IMR-90 (cell line): ENCODE measurements around the gene NUP210. TPM values are rescaled to one million over a fixed set of nuclear protein-coding genes. Genes with fewer than 3 reads are reported as not detected.

Experiments
- ATAC-seq: fragments of 200-7000 bp; cut with Tn5 transposase; 2 replicates; pipeline ENCODE4 v1.9.1; 2020; ENCODE audit warnings: low read depth, mild to moderate bottlenecking, moderate library complexity
- BruUV-seq: library from RNA; stranded (reverse); fragments of 400-500 nt; replicated peaks from 2 replicates; lab custom pipeline; 2021; lab: Mats Ljungman, UMichigan
- CTCF ChIA-PET: fragments of 300-600 bp; formaldehyde crosslinking; extraction: SDS; loops from one replicate; lab custom pipeline; 2021; ENCODE audit warnings: antibody characterized with exemption; lab: Yijun Ruan, JAX
- POLR2A ChIA-PET: fragments of 300-600 bp; sonication (Branson Sonifier 250); formaldehyde crosslinking; loops from one replicate; lab custom pipeline; 2022; ENCODE audit warnings: antibody characterized with exemption; ENCODE audit not compliant: unreplicated experiment; lab: Charles Lee
- DNase-seq: peaks from one replicate; pipeline ENCODE4 v3.0.0; 2013
- H2AFZ ChIP-seq: replicated peaks from 2 replicates; pipeline ENCODE3; 2013; ENCODE audit warnings: low read length, mild to moderate bottlenecking; ENCODE audit not compliant: poor library complexity
- H2AK5ac ChIP-seq: 2 replicates; pipeline ENCODE4 v1.6.1; 2013; ENCODE audit warnings: low read depth, low read length, inconsistent platforms
- H2AK9ac ChIP-seq: replicated peaks from 2 replicates; pipeline ENCODE3; 2013; ENCODE audit warnings: mild to moderate bottlenecking, low read depth, low read length, moderate library complexity; ENCODE audit not compliant: poor library complexity
- H2BK120ac ChIP-seq: 2 replicates; pipeline ENCODE4 v1.6.1; 2013; ENCODE audit warnings: low read depth, low read length, inconsistent platforms
- H2BK15ac ChIP-seq: 3 replicates; pipeline ENCODE4 v1.6.1; 2013; ENCODE audit warnings: low read depth, low read length, inconsistent platforms
- H2BK20ac ChIP-seq: 2 replicates; pipeline ENCODE4 v1.6.1; 2013; ENCODE audit warnings: low read depth, mild to moderate bottlenecking, inconsistent platforms, low read length, moderate library complexity
- H2BK5ac ChIP-seq: 2 replicates; pipeline ENCODE4 v1.6.1; 2013; ENCODE audit warnings: mild to moderate bottlenecking, low read depth, low read length, inconsistent platforms; ENCODE audit not compliant: poor library complexity, severe bottlenecking
- H3K14ac ChIP-seq: replicated peaks from 2 replicates; pipeline ENCODE4 v1.6.1; 2013; ENCODE audit warnings: low read depth, low read length, inconsistent platforms
- H3K18ac ChIP-seq: 2 replicates; pipeline ENCODE4 v1.6.1; 2013; ENCODE audit warnings: low read depth, low read length, control low read depth
- H3K23ac ChIP-seq: 2 replicates; pipeline ENCODE4 v1.6.1; 2013; ENCODE audit warnings: low read depth, low read length, inconsistent platforms
- H3K27ac ChIP-seq: 2 replicates; pipeline ENCODE4 v1.5.1; 2013; ENCODE audit warnings: mild to moderate bottlenecking, control low read depth, low read length; ENCODE audit not compliant: insufficient read depth
- H3K27me3 ChIP-seq: 2 replicates; pipeline ENCODE4 v1.6.1; 2013; ENCODE audit warnings: low read length; ENCODE audit not compliant: control insufficient read depth, insufficient read depth
- H3K36me3 ChIP-seq: 2 replicates; pipeline ENCODE4 v1.6.1; 2013; ENCODE audit warnings: low read length, mixed read lengths; ENCODE audit not compliant: control insufficient read depth, insufficient read depth
- H3K4ac ChIP-seq: 2 replicates; pipeline ENCODE4 v1.6.1; 2013; ENCODE audit warnings: low read depth, low read length, inconsistent platforms
- H3K4me1 ChIP-seq: 2 replicates; pipeline ENCODE4 v1.6.1; 2013; ENCODE audit warnings: low read length, mixed read lengths; ENCODE audit not compliant: control insufficient read depth, insufficient read depth
- H3K4me2 ChIP-seq: 2 replicates; pipeline ENCODE4 v1.6.1; 2013; ENCODE audit warnings: low read depth, mild to moderate bottlenecking, control low read depth, low read length, moderate library complexity
- H3K4me3 ChIP-seq: 2 replicates; pipeline ENCODE4 v1.5.1; 2013; ENCODE audit warnings: low read depth, mild to moderate bottlenecking, control low read depth, low read length, moderate library complexity; ENCODE audit not compliant: insufficient read depth
- H3K56ac ChIP-seq: 2 replicates; pipeline ENCODE4 v1.6.1; 2013; ENCODE audit warnings: low read length, inconsistent platforms; ENCODE audit not compliant: insufficient read depth; ENCODE audit errors: extremely low read depth
- H3K79me1 ChIP-seq, 2 experiments: 2 replicates each; pipeline ENCODE4 v1.6.1; 2013; ENCODE audit warnings: low read length in 2 of 2, inconsistent platforms in 1 of 2, low read depth in 1 of 2
- H3K9ac ChIP-seq: 2 replicates; pipeline ENCODE4 v1.6.1; 2013; ENCODE audit warnings: low read depth, low read length, control low read depth
- H3K9me1 ChIP-seq: 2 replicates; pipeline ENCODE4 v1.6.1; 2013; ENCODE audit warnings: low read length, inconsistent platforms; ENCODE audit not compliant: insufficient read depth
- H3K9me3 ChIP-seq: 2 replicates; pipeline ENCODE4 v1.6.1; 2013; ENCODE audit warnings: low read length; ENCODE audit not compliant: control insufficient read depth, insufficient read depth
- H4K20me1 ChIP-seq: 2 replicates; pipeline ENCODE4 v1.6.1; 2013; ENCODE audit warnings: low read length, inconsistent platforms; ENCODE audit not compliant: insufficient read depth
- H4K5ac ChIP-seq: 2 replicates; pipeline ENCODE4 v1.6.1; 2013; ENCODE audit warnings: mild to moderate bottlenecking, low read depth, low read length, control low read depth
- H4K8ac ChIP-seq, 2 experiments: 2 replicates each; pipeline ENCODE4 v1.6.1; 2013; ENCODE audit warnings: low read depth in 2 of 2, low read length in 2 of 2, control low read depth in 1 of 2, inconsistent platforms in 1 of 2
- H4K91ac ChIP-seq: 2 replicates; pipeline ENCODE4 v1.6.1; 2013; ENCODE audit warnings: low read depth, low read length, inconsistent platforms; ENCODE audit not compliant: insufficient read depth
- BHLHE40 ChIP-seq: fragments of 150-350 bp; IDR thresholded peaks from 2 replicates; pipeline ENCODE4 v1.6.1; 2016; ENCODE audit warnings: mild to moderate bottlenecking, low read depth, low read length
- CHD1 ChIP-seq: IDR thresholded peaks from 2 replicates; pipeline ENCODE4 v1.6.1; 2012; ENCODE audit warnings: low read depth, low read length, improper control_type of control experiment
- MAFK ChIP-seq: IDR thresholded peaks from 2 replicates; pipeline ENCODE4 v1.6.1; 2012; ENCODE audit warnings: low read depth, low read length, improper control_type of control experiment
- NFE2L2 ChIP-seq: fragments of 150-350 bp; IDR thresholded peaks from 2 replicates; pipeline ENCODE4 v1.6.1; 2016; ENCODE audit warnings: low read depth, mild to moderate bottlenecking, low read length
- RAD21 ChIP-seq: IDR thresholded peaks from 2 replicates; pipeline ENCODE4 v1.6.1; 2012; ENCODE audit warnings: low read length, improper control_type of control experiment
- RCOR1 ChIP-seq: IDR thresholded peaks from 2 replicates; pipeline ENCODE4 v1.6.1; 2012; ENCODE audit warnings: mild to moderate bottlenecking, low read length, improper control_type of control experiment; ENCODE audit not compliant: insufficient replicate concordance
- RFX5 ChIP-seq: IDR thresholded peaks from 2 replicates; pipeline ENCODE4 v1.8.0; 2012; ENCODE audit warnings: low read depth, mild to moderate bottlenecking, low read length, moderate library complexity
- SMC3 ChIP-seq: fragments of 150-350 bp; IDR thresholded peaks from 2 replicates; pipeline ENCODE4 v1.6.1; 2016; ENCODE audit warnings: low read depth, mild to moderate bottlenecking, antibody characterized with exemption, low read length, moderate library complexity
- WGBS, 2 experiments: methylation state at CpG; one replicate each; pipeline versions ENCODE4 v1.1.5 to v1.1.7; 2013; ENCODE audit warnings: missing lambda C conversion rate in 2 of 2; ENCODE audit not compliant: insufficient read length in 1 of 2; ENCODE audit errors: extremely low coverage in 2 of 2; 5-methylcytosine and 5-hydroxymethylcytosine counted together
- dilution Hi-C: fragments of 300-500 bp; cut with HindIII; formaldehyde crosslinking; loops from one replicate; pipeline ENCODE4 v1.14.3; 2018; ENCODE audit warnings: low sequenced_read_pairs; ENCODE audit not compliant: unreplicated experiment
- in situ Hi-C: fragments of 300-500 bp; cut with MboI; formaldehyde crosslinking; loops from 3 replicates; pipeline ENCODE4 v1.14.3; 2019; ENCODE audit warnings: low sequenced_read_pairs, inconsistent platforms, mixed read lengths
- intact Hi-C: fragments of 100-400 bp; cut with micrococcal nuclease; formaldehyde crosslinking; loops from 2 replicates; pipeline ENCODE4 v1.10.0; 2022
- polyA plus RNA-seq, 3 experiments: library from polyadenylated mRNA; depleted of rRNA; stranded (reverse); fragments of >200 nt; gene quantifications; 2 replicates each; pipeline ENCODE4 v1.2.3, GENCODE V29; 2012; ENCODE audit warnings: low replicate concordance in 1 of 3
- total RNA-seq: library from RNA; depleted of rRNA; stranded (reverse); fragments of >200 nt; gene quantifications from 2 replicates; pipeline ENCODE4 v1.2.3, GENCODE V29; 2012
- TF ChIP-seq, protein P1 (sequence below): fragments of 150-350 bp; IDR thresholded peaks from 2 replicates; pipeline ENCODE4 v1.6.1; 2017; ENCODE audit warnings: mild to moderate bottlenecking, antibody characterized with exemption, low read length, low read depth

The NUP210 gene
- total and polyA plus RNA-seq, 2 of the 4 experiments (the other 2 are of a cell fraction), result under 0.01 to 0.03 TPM

- no TSS peak for BruUV-seq
- H2BK20ac ChIP-seq, result no peak overlapping the region
- TF ChIP-seq SMC3, result no peak
- no peak for TF ChIP-seq RAD21
- TF ChIP-seq NFE2L2, result no peak
- TF ChIP-seq, protein P1, sequence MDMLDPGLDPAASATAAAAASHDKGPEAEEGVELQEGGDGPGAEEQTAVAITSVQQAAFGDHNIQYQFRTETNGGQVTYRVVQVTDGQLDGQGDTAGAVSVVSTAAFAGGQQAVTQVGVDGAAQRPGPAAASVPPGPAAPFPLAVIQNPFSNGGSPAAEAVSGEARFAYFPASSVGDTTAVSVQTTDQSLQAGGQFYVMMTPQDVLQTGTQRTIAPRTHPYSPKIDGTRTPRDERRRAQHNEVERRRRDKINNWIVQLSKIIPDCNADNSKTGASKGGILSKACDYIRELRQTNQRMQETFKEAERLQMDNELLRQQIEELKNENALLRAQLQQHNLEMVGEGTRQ, result no peak
- no peak for TF ChIP-seq MAFK
- TF ChIP-seq RCOR1, result no peak
- TF ChIP-seq CHD1, result no peak
- TF ChIP-seq RFX5, result no peak
- no peak for TF ChIP-seq BHLHE40
- no peak overlapping the region for H2AFZ ChIP-seq
- intact Hi-C loops (no loop called here), dilution Hi-C loops (no loop called here), in situ Hi-C loops (no loop called here)
- no peaks in the 10 kb centered on the region for H3K9me1 ChIP-seq
- ATAC-seq (no peak), DNase-seq (no peak)
- H3K4ac ChIP-seq, result no peak overlapping the region
- H3K79me1 ChIP-seq, result no peaks in the 10 kb centered on the region
- H3K9ac ChIP-seq, result no peak overlapping the region
- H3K23ac ChIP-seq, result no peak overlapping the region
- H4K20me1 ChIP-seq, result no peaks in the 10 kb centered on the region
- no peak overlapping the region for H4K5ac ChIP-seq
- no peak overlapping the region for H3K4me2 ChIP-seq
- H3K36me3 ChIP-seq, result no peaks in the 10 kb centered on the region
- 40% methylated on average over 7 of the region's 13 CpGs; no CpG with 5 or more reads in 1 of the 2 experiments for WGBS, 2 experiments
- CTCF ChIA-PET, result no interaction called here
- H3K4me1 ChIP-seq, result no peaks in the 10 kb centered on the region
- H2BK15ac ChIP-seq, result no peak overlapping the region
- no peak overlapping the region for H2BK120ac ChIP-seq
- H3K27me3 ChIP-seq, result peaks cover 48% of the 10 kb centered on the region
- POLR2A ChIA-PET, result no interaction called here
- H2BK5ac ChIP-seq, result no peak overlapping the region
- no peak overlapping the region for H3K18ac ChIP-seq
- no peak overlapping the region for H2AK9ac ChIP-seq
- no peak overlapping the region for H4K91ac ChIP-seq
- H3K9me3 ChIP-seq, result no peaks in the 10 kb centered on the region
- no peak overlapping the region for H2AK5ac ChIP-seq
- H3K14ac ChIP-seq, result no peak overlapping the region
- H3K4me3 ChIP-seq, result no peak overlapping the region
- no peak overlapping the region for H3K27ac ChIP-seq
- H4K8ac ChIP-seq, result no peak overlapping the region
- no peak overlapping the region for H3K56ac ChIP-seq
Measured at GRCh38 chr3:13274125-13274524, 146.0 kb downstream of the NUP210 start.
